Epithelial cell of esophagus (primary cell): ENCODE results near the gene UHMK1.
A peak's percentile ranks its signal among the peaks of the same experiment; 100 is the strongest.

Source experiments
- DNase-seq: peaks from one replicate; pipeline ENCODE4 v3.0.0; 2010; ENCODE audit warnings: low read depth
- H3K4me3 ChIP-seq: 2 replicates; pipeline ENCODE4 v1.5.1; 2011; ENCODE audit warnings: mild to moderate bottlenecking, low read length, control low read depth
- CTCF ChIP-seq: IDR thresholded peaks from 2 replicates; pipeline ENCODE4 v1.5.1; 2011; ENCODE audit warnings: low read depth, mild to moderate bottlenecking, low read length, control low read depth, inconsistent platforms; ENCODE audit not compliant: insufficient read depth; ENCODE audit errors: missing control alignments

Gene UHMK1

GRCh38 chr1:162530307-162530987 is 32.8 kb downstream of the UHMK1 start:
- TF ChIP-seq CTCF, result no peak
- DNase-seq, result peak; percentile 42
- no peak overlapping the region for H3K4me3 ChIP-seq

- no peak for DNase-seq
- TF ChIP-seq CTCF, result no peak
Measured at GRCh38 chr1:162530988-162531319, 33.3 kb downstream of the UHMK1 start.

GRCh38 chr1:162535501-162535900 is 37.9 kb downstream of the UHMK1 start:
- no peak for TF ChIP-seq CTCF
- H3K4me3 ChIP-seq, result no peak overlapping the region
- DNase-seq, result no peak

More at GRCh38 chr1:162530988-162531319, 33.3 kb downstream of the UHMK1 start:
- H3K4me3 ChIP-seq, result no peak overlapping the region

- TF ChIP-seq CTCF, result no peak
- H3K4me3 ChIP-seq, result no peak overlapping the region
- peak; percentile 36 for DNase-seq
Measured at GRCh38 chr1:162536511-162536910, 38.9 kb downstream of the UHMK1 start.

GRCh38 chr1:162537216-162537615 is 39.6 kb downstream of the UHMK1 start:
- H3K4me3 ChIP-seq, result no peak overlapping the region
- no peak for TF ChIP-seq CTCF

GRCh38 chr1:162538815-162539431 is 41.3 kb downstream of the UHMK1 start:
- peak; percentile 88 for DNase-seq
- H3K4me3 ChIP-seq, result no peak overlapping the region
- TF ChIP-seq CTCF, result no peak

More at GRCh38 chr1:162537216-162537615, 39.6 kb downstream of the UHMK1 start:
- DNase-seq, result no peak

GRCh38 chr1:162541619-162542141 is 44.1 kb downstream of the UHMK1 start:
- no peak for TF ChIP-seq CTCF

More at GRCh38 chr1:162541619-162542141, 44.1 kb downstream of the UHMK1 start:
- no peak overlapping the region for H3K4me3 ChIP-seq
- DNase-seq, result peak; percentile 96
